ENCODE data around the gene GSK3B.

Gene GSK3B

DNA sequence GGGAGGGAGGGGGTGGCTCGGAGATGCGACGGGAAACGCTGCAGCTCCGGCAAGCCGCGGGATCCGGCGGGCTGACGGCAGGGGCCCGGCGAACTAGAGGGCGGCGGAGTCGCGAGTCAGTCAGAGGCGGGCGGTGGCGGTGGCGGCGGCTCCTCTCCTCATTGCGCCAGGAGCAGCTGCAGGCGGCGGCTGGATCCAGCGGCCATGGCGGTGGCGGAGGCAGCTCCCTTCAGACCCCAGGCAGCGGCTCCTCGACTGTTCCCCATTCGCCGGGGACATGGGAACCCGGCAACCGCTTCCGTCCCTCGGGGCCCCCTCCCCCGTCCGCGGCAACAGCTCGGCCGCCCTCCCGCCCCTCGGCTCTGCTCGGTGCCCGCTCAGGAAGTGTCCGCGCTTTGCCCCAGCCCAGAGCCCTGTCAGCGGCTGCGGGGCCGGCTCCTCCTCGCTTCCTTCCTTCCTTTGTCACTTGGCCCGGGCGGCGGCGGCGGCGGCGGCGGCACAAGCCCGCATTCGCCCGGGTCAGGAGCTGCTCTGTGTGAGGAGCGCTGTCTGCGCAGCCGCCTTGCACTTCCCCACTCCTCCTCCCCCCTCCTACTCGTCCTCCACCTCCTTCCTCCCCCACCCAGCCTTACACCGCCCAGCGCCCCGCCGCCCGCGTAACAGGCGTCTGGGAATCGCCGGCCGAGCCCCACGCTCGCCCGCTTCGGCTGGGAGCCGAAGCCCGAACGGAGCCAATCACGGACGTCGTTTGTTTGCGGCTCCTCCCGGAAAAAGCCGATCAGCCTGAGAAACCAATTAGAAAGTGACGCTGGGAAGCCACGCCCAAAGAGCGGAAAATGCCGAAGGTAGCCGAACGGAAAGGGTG lies at the start of gene GSK3B:
Gene GSK3B, minus strand, starts transcription at position 537 of the 865 bp plus-strand sequence. CDS start 1,013 bp downstream, outside the sequence.
- peak; percentile 40 to 94 for DNase-seq (ENCODE audit: extremely low read depth in 1 of 2, low read depth in 1 of 2)

GRCh38 chr3:120143676-120144075 lies 49.4 kb upstream of the GSK3B start:
- no peak for DNase-seq (ENCODE audit: extremely low read depth in 1 of 2, low read depth in 1 of 2)

DNA sequence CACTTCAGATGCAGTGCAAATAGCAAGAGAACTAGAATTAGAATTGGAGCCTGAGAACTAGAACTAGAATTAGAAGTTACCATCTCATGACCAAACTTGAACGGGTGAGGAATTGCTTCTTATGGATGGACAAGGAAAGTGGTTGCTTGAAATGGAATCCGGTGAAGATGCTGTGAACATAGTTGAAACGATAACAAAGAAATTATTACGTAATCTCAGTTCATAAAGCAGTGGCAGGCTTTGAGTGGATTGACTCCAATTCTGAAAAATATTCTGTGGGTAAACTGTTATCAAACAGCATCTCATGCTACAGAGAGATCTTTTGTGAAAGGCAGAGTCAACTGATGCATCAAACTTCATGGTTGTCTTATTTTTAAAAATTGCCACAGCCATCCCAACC lies 48.0 kb upstream of the GSK3B start:
- DNase-seq (ENCODE audit: extremely low read depth in 1 of 2, low read depth in 1 of 2), result no peak

- DNase-seq (ENCODE audit: extremely low read depth in 1 of 2, low read depth in 1 of 2), result no peak
These were observed 46.0 kb upstream of the GSK3B start for GRCh38 chr3:120140098-120140742.

- no peak for DNase-seq (ENCODE audit: extremely low read depth in 1 of 2, low read depth in 1 of 2)
These were observed 44.9 kb upstream of the GSK3B start for GRCh38 chr3:120139140-120139539.

DNA sequence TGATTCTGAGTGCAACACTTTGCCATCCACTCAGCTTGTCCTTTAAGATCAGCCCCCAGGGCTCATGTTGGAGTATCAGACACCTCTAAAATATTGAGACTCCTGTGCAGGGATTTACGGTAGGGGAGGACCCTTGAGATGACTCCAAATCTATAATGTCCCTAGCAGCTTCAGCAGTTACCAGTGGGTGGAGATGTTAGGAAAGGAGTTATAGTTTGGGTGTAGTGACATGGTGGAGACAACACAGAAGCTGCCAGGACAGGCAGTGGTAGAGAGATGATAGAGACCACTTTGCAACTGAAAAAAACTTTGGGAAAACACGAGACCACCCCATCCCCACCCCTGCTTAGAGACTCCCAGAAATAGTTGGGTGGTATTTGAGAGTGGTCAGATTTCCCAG lies 43.3 kb upstream of the GSK3B start:
- no peak for DNase-seq (ENCODE audit: extremely low read depth in 1 of 2, low read depth in 1 of 2)

DNA sequence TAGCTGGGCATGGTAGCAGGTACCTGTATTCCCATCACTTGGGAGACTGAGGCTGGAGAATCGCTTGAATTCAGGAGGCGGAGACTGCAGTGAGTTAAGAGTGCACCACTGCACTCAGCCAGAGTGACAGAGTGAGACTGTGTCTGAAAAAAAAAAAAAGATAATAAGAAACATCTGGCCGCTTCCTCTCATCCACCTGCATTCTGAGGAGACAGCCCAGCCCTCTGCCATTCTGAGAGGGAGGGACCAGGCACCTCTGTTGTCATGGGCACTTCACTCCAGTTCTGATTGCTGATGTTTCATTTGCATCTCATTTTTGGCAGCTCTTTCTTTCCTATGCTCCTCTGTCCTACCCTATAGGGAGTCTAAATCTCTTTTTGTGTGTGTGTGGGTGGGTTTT lies 36.4 kb upstream of the GSK3B start:
- no peak for DNase-seq (ENCODE audit: extremely low read depth in 1 of 2, low read depth in 1 of 2)

GRCh38 chr3:120129718-120130513 lies 35.7 kb upstream of the GSK3B start:
- no peak for DNase-seq (ENCODE audit: extremely low read depth in 1 of 2, low read depth in 1 of 2)

- no peak for DNase-seq (ENCODE audit: extremely low read depth in 1 of 2, low read depth in 1 of 2)
These were observed 34.8 kb upstream of the GSK3B start for GRCh38 chr3:120129051-120129450.

- DNase-seq (ENCODE audit: extremely low read depth in 1 of 2, low read depth in 1 of 2), result no peak
These were observed 31.7 kb upstream of the GSK3B start for GRCh38 chr3:120125992-120126391.

DNA sequence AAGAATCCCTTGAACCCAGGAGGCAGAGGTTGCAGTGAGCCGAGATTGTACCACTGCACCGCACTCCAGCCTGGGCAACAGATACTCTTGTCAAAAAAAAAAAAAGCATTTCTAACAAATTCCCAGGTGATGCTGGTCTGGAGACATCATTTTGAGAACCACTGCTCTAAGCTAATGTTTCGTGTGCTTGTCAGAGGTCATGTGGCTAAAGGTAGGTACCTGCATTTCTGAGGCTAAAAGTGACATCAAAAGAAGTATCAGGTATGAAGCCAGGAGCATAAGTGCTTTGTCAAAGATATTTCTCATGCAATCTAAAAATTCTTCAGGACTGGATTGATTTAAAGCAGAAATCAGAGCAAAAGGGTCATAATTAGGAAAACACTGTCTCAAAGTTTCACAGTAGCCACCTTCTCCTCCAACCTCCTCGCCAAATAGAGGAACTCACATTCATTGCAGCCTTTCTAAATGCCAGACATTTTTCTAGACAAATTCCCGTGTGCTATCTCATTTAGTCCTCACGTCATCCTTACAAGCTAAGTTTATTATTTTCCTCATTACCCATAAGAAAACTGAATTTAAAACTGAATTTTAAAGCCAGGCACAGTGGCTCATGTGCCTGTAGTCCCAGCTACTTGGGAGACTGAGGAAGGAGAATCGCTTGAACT lies 25.7 kb upstream of the GSK3B start:
- no peak for DNase-seq (ENCODE audit: extremely low read depth in 1 of 2, low read depth in 1 of 2)

DNA sequence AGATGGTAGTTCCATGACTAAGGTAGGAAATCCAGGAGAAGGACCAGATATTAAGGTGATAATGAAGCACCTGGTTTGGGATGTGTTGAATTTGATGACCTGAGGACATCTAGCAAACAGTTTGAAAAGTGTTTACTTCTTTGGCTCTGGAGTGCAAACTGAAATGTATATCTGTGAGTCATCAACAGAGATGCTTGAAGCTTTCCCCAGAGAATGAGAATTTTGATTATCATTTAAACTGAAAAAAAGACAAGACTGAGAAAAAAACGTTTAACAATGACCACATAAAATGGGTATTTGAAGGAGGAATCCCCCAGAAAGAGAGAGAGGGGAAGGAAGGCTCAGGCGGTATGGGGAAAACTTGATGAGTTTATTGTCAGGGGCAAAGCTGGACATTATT lies 20.7 kb upstream of the GSK3B start:
- no peak for DNase-seq (ENCODE audit: extremely low read depth in 1 of 2, low read depth in 1 of 2)

GRCh38 chr3:120114376-120114775 lies 20.1 kb upstream of the GSK3B start:
- no peak for DNase-seq (ENCODE audit: extremely low read depth in 1 of 2, low read depth in 1 of 2)

DNA sequence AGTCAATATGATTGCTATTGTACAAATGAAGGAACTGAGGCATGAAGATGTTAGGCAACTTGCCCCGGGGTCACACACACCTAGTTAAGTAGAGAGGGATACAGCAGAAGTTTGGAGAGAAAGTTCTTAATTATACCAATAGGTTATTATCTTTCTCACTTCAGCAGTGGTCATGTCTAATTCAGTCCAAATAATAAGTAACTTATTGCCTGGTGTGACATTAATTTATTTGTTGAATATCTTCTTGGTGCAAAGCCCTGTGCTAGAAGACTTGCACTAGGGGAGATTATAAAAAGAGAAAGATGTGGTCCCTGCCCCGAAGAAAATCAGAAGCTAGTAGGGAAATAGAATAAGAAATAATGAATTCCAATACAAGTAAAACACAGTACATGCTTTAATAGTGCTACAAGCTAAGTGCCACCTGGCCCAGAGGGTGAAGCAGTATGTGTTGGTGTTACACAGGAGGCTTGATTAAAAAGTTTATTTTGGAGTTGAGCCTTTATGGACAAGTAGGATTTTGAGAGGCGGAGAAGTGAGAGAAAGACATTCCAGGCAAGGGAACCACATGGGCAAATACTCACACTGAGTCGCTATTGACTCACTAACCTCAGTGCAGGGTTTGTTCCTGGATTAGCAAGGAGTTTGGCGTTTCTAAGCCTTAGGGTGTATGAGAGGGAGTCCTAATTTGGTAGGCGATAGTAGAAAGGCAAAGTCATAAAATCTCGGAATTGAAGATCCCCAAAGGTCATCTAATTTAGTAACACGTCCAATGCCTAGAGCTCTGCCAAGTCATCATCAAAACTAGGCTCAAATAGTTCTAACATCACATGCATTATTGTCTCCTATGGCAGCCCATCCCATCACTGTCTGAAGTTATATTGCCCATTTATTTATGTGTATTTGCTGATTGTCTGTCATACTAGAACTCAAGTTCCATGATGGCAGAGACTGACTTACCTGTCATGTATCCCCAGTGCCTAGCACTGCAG lies 19.2 kb upstream of the GSK3B start:
- no peak for DNase-seq (ENCODE audit: extremely low read depth in 1 of 2, low read depth in 1 of 2)

GRCh38 chr3:120111898-120112297 lies 17.7 kb upstream of the GSK3B start:
- DNase-seq (ENCODE audit: extremely low read depth in 1 of 2, low read depth in 1 of 2), result no peak

- no peak for DNase-seq (ENCODE audit: extremely low read depth in 1 of 2, low read depth in 1 of 2)
These were observed 9.0 kb upstream of the GSK3B start for GRCh38 chr3:120103276-120103675.

- DNase-seq (ENCODE audit: extremely low read depth in 1 of 2, low read depth in 1 of 2), result no peak
These were observed 8.4 kb upstream of the GSK3B start for GRCh38 chr3:120102674-120103073.

- no peak for DNase-seq (ENCODE audit: extremely low read depth in 1 of 2, low read depth in 1 of 2)
These were observed 8.0 kb upstream of the GSK3B start for GRCh38 chr3:120102232-120102631.

DNA sequence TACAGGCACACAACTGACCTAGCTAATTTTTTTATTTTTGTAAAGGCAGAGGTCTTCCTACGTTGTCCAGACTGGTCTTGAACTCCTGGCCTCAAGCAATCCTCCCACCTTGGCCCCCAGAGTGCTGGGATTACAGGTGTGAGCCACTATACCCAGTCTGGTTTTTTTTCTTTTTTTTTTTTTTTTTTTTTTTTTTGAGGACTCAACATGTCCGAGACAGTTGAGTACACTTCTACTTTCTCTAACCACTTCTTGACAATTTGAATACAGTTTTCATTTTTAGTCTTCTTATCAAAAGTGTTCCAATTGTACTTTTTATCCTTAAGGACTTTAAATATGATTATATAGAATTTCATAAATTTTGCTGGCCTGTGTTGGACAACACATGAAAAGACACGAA lies 7.4 kb upstream of the GSK3B start:
- no peak for DNase-seq (ENCODE audit: extremely low read depth in 1 of 2, low read depth in 1 of 2)

DNA sequence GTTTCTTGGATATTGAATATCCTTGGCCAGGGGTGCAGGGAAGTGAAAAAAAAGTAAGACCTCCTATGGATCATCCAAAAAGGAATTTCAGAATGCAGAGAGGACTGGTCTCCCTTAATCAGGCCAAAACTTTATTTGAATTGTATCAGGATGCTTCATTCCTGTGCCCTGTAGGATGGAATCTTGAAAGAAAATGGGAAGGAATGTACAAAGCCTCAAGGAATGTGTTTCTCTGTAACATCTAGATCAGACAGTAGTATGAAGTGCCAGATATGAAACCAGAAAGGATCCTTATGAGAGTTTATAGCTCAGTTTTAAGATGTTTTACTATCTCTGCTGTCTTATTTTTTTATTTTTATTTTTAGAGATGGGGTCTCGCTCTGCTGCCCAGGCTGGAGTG lies 6.5 kb upstream of the GSK3B start:
- DNase-seq (ENCODE audit: extremely low read depth in 1 of 2, low read depth in 1 of 2), result no peak

Data from activated CD8-positive, alpha-beta memory T cell treated with anti-CD3 and anti-CD28 coated beads for 1 hour (primary cell).